Head of caudate nucleus (tissue), 42 donors: ENCODE measurements around the gene DNAH11.

Source experiments
- DNase-seq, 42 donors: peaks; one replicate each; pipeline versions ENCODE4 v3.0.0 to v3.0.0-alpha.2; 2020 to 2021; ENCODE audit warnings: mixed read lengths in 7 of 42
- intact Hi-C: fragments of 100-400 bp; cut with DNase I; formaldehyde crosslinking; loops from one replicate; pipeline ENCODE4 v1.15.0; 2022

DNAH11 gene

GRCh38 chr7:21547501-21547900, 4.7 kb downstream of the DNAH11 start:
- no peak for DNase-seq
- intact Hi-C loops = no loop called here

- no peak for DNase-seq
- intact Hi-C loops = no loop called here
Measured at GRCh38 chr7:21548491-21548890, 5.7 kb downstream of the DNAH11 start.

- intact Hi-C loops = no loop called here
- DNase-seq = no peak
Measured at GRCh38 chr7:21550076-21550475, 7.2 kb downstream of the DNAH11 start.

- intact Hi-C loops = no loop called here
Measured at GRCh38 chr7:21550821-21551531, 8.1 kb downstream of the DNAH11 start.

GRCh38 chr7:21562385-21562784, 19.5 kb downstream of the DNAH11 start:
- intact Hi-C loops = no loop called here
- no peak for DNase-seq

More at GRCh38 chr7:21550821-21551531, 8.1 kb downstream of the DNAH11 start:
- DNase-seq = no peak

- intact Hi-C loops = no loop called here
- DNase-seq = no peak
Measured at GRCh38 chr7:21565614-21566013, 22.8 kb downstream of the DNAH11 start.

- DNase-seq = no peak
- intact Hi-C loops = no loop called here
Measured at GRCh38 chr7:21566094-21566493, 23.3 kb downstream of the DNAH11 start.

- intact Hi-C loops = no loop called here
- no peak for DNase-seq
Measured at GRCh38 chr7:21568762-21569161, 25.9 kb downstream of the DNAH11 start.

- intact Hi-C loops = no loop called here
- DNase-seq = no peak
Measured at GRCh38 chr7:21572331-21573313, 29.8 kb downstream of the DNAH11 start.

GRCh38 chr7:21579341-21580072, 36.7 kb downstream of the DNAH11 start:
- DNase-seq = no peak
- intact Hi-C loops = no loop called here

GRCh38 chr7:21580073-21580521, 37.3 kb downstream of the DNAH11 start:
- intact Hi-C loops = no loop called here
- DNase-seq = no peak

- no peak for DNase-seq
- intact Hi-C loops = no loop called here
Measured at GRCh38 chr7:21585070-21585724, 42.4 kb downstream of the DNAH11 start.

- DNase-seq = no peak
- intact Hi-C loops = no loop called here
Measured at GRCh38 chr7:21587139-21587784, 44.4 kb downstream of the DNAH11 start.

- no peak for DNase-seq
- intact Hi-C loops = no loop called here
Measured at GRCh38 chr7:21596801-21597200, 54.0 kb downstream of the DNAH11 start.

- DNase-seq = no peak
- intact Hi-C loops = no loop called here
Measured at GRCh38 chr7:21603462-21603861, 60.6 kb downstream of the DNAH11 start.

- no peak for DNase-seq
- intact Hi-C loops = no loop called here
Measured at GRCh38 chr7:21603972-21604749, 61.3 kb downstream of the DNAH11 start.

- intact Hi-C loops = no loop called here
- DNase-seq = no peak
Measured at GRCh38 chr7:21605008-21605585, 62.3 kb downstream of the DNAH11 start.
